Keratinocyte (primary cell): ENCODE measurements around the gene SUSD4. TPM values are rescaled to one million over a fixed set of nuclear protein-coding genes. Genes with fewer than 3 reads are reported as not detected.

Experiments used
- DNase-seq: peaks from one replicate; pipeline ENCODE4 v3.0.0-alpha.2; 2011; ENCODE audit warnings: low read depth, missing footprints, low spot score
- FAIRE-seq: peaks from 2 replicates; lab custom pipeline; 2011; peaks lifted over from hg19 to GRCh38; lab: Jason Lieb, UNC
- H2AFZ ChIP-seq: 2 replicates; pipeline ENCODE4 v1.6.0; 2012; ENCODE audit warnings: low read length, control low read depth, inconsistent platforms; ENCODE audit not compliant: control insufficient read depth
- H3K27ac ChIP-seq: 2 replicates; pipeline ENCODE4 v1.5.1; 2011; ENCODE audit warnings: low read length; ENCODE audit not compliant: control insufficient read depth, insufficient read depth
- H3K27me3 ChIP-seq: 3 replicates; pipeline ENCODE4 v1.6.0; 2011; ENCODE audit warnings: low read length; ENCODE audit not compliant: control insufficient read depth, insufficient read depth; ENCODE audit errors: extremely low read depth
- H3K36me3 ChIP-seq, 2 experiments: 2 replicates in 1 of 2; 3 replicates in 1 of 2; pipeline ENCODE4 v1.5.1; 2011; ENCODE audit warnings: low read length in 2 of 2, mild to moderate bottlenecking in 1 of 2; ENCODE audit not compliant: control insufficient read depth in 2 of 2, insufficient read depth in 2 of 2; ENCODE audit errors: extremely low read depth in 1 of 2
- H3K4me1 ChIP-seq: 3 replicates; pipeline ENCODE4 v1.5.1; 2011; ENCODE audit warnings: low read length; ENCODE audit not compliant: control insufficient read depth, insufficient read depth; ENCODE audit errors: extremely low read depth
- H3K4me2 ChIP-seq: 3 replicates; pipeline ENCODE4 v1.6.0; 2011; ENCODE audit warnings: low read depth, low read length; ENCODE audit not compliant: control insufficient read depth, insufficient read depth; ENCODE audit errors: extremely low read depth
- H3K4me3 ChIP-seq, 3 experiments: fragments of 200-600 bp in 1 of 3; sonication (generic) in 1 of 3; 2 replicates in 2 of 3; 3 replicates in 1 of 3; pipeline ENCODE4 v1.5.1; 2011 to 2016; ENCODE audit warnings: low read length in 3 of 3, mild to moderate bottlenecking in 3 of 3, control low read depth in 2 of 3, inconsistent platforms in 1 of 3, low read depth in 1 of 3, mixed read lengths in 1 of 3, mixed run types in 1 of 3, moderate library complexity in 1 of 3; ENCODE audit not compliant: control insufficient read depth in 2 of 3, insufficient read depth in 2 of 3; ENCODE audit errors: extremely low read depth in 1 of 3
- H3K79me2 ChIP-seq: 2 replicates; pipeline ENCODE4 v1.6.0; 2012; ENCODE audit warnings: low read length; ENCODE audit not compliant: control insufficient read depth, insufficient read depth
- H3K9ac ChIP-seq: 3 replicates; pipeline ENCODE4 v1.6.0; 2011; ENCODE audit warnings: low read length; ENCODE audit not compliant: control insufficient read depth, insufficient read depth; ENCODE audit errors: extremely low read depth
- H3K9me1 ChIP-seq: 3 replicates; pipeline ENCODE4 v1.6.0; 2011; ENCODE audit warnings: low read length; ENCODE audit not compliant: control insufficient read depth, insufficient read depth; ENCODE audit errors: extremely low read depth
- H3K9me3 ChIP-seq: 2 replicates; pipeline ENCODE4 v1.5.1; 2012; ENCODE audit warnings: low read depth, low read length; ENCODE audit not compliant: control insufficient read depth
- H4K20me1 ChIP-seq: 3 replicates; pipeline ENCODE4 v1.6.0; 2011; ENCODE audit warnings: low read length; ENCODE audit not compliant: control insufficient read depth, insufficient read depth; ENCODE audit errors: extremely low read depth
- CTCF ChIP-seq, 3 experiments: IDR thresholded peaks in 1 of 3; conservative IDR thresholded peaks in 1 of 3; optimal IDR thresholded peaks in 1 of 3; 2 replicates in 2 of 3; 3 replicates in 1 of 3; pipeline versions ENCODE3 to v1.5.1; 2011; ENCODE audit warnings: low read length in 3 of 3, mild to moderate bottlenecking in 3 of 3, moderate library complexity in 2 of 3, control low read depth in 1 of 3, inconsistent platforms in 1 of 3; ENCODE audit not compliant: insufficient read depth in 2 of 3; ENCODE audit errors: extremely low read depth in 1 of 3
- EZH2 ChIP-seq: IDR thresholded peaks from one replicate; pipeline ENCODE4 v1.6.1; 2012; ENCODE audit warnings: inconsistent platforms, mild to moderate bottlenecking, low read length, moderate library complexity
- dilution Hi-C: fragments of 300-500 bp; cut with MboI; formaldehyde crosslinking; loops from one replicate; pipeline ENCODE4 v1.7.0; 2020; ENCODE audit warnings: low sequenced_read_pairs; ENCODE audit not compliant: extremely low pct_ligation_motif_present
- polyA plus RNA-seq, 5 experiments: library from polyadenylated mRNA; depleted of rRNA in 3 of 5; stranded (reverse) in 3 of 5; stranded (forward) in 1 of 5; unstranded in 1 of 5; fragments of >200 nt; gene quantifications; 1 replicate in 1 of 5; 2 replicates in 3 of 5; 3 replicates in 1 of 5; pipeline versions ENCODE4 v1.2.1 to v1.2.3, GENCODE V29; 2011 to 2012; ENCODE audit warnings: missing spikeins in 2 of 5, low read depth in 1 of 5, low replicate concordance in 1 of 5

SUSD4 gene
- polyA plus RNA-seq, 1 donor (not counting 4 experiments of a cell fraction or from before 2014, with no cell fraction given), result 1.6 TPM

- Histone ChIP-seq H3K9me1 (no peaks in the 10 kb centered on the region), H3K4me1 (peaks cover 21% of the 10 kb centered on the region), H2AFZ (no peak overlapping the region), H3K27me3 (no peaks in the 10 kb centered on the region), H3K27ac (no peak overlapping the region), H3K4me2 (no peak overlapping the region), H3K4me3 (no peak overlapping the region), H3K9ac (no peak overlapping the region), H3K36me3 (no peaks in the 10 kb centered on the region), H3K79me2 (no peaks in the 10 kb centered on the region), H4K20me1 (no peaks in the 10 kb centered on the region), H3K9me3 (no peaks in the 10 kb centered on the region)
- dilution Hi-C loops, result no loop called here
- TF ChIP-seq CTCF (optimal IDR thresholded peaks at IDR 0.05 in 1 of 3, IDR thresholded peaks at IDR 0.05 in 1 of 3, conservative IDR thresholded peaks at IDR 0.05 in 1 of 3; ENCODE audit: extremely low read depth in 1 of 3, insufficient read depth in 2 of 3, low read length in 3 of 3) (no peak), EZH2 (no peak)
- FAIRE-seq, result no peak
- DNase-seq, result no peak
Observed at GRCh38 chr1:223257856-223258550, 106.0 kb downstream of the SUSD4 start.

- Histone ChIP-seq H2AFZ (no peak overlapping the region), H3K4me1 (peaks cover 22% of the 10 kb centered on the region), H3K9me3 (no peaks in the 10 kb centered on the region), H3K27me3 (no peaks in the 10 kb centered on the region), H3K9me1 (no peaks in the 10 kb centered on the region), H3K79me2 (no peaks in the 10 kb centered on the region), H4K20me1 (no peaks in the 10 kb centered on the region), H3K27ac (peak overlapping the region; percentile 5), H3K36me3 (no peaks in the 10 kb centered on the region), H3K4me2 (peak overlapping the region; percentile 7), H3K9ac (no peak overlapping the region), H3K4me3 (no peak overlapping the region)
- dilution Hi-C loops, result no loop called here
- DNase-seq (peak; percentile 23), FAIRE-seq (peak; percentile 48)
- TF ChIP-seq EZH2 (no peak), CTCF (optimal IDR thresholded peaks at IDR 0.05 in 1 of 3, IDR thresholded peaks at IDR 0.05 in 1 of 3, conservative IDR thresholded peaks at IDR 0.05 in 1 of 3; ENCODE audit: extremely low read depth in 1 of 3, insufficient read depth in 2 of 3, low read length in 3 of 3) (no peak)
Observed at GRCh38 chr1:223256034-223256433, 107.9 kb downstream of the SUSD4 start.
